ENCODE measurements around the gene HAGHL. TPM values are rescaled to one million over a fixed set of nuclear protein-coding genes. Genes with fewer than 3 reads are reported as not detected.

The HAGHL gene
- total RNA-seq = 5.1 and 6.3 TPM in 2 replicates

- DNase-seq = no peak
These were observed at the start of gene HAGHL, which contains the start of gene CCDC78 for GRCh38 chr16:726438-727290. Gene HAGHL (plus strand): TSS chr16:727106. CDS start chr16:727510, 404 bp downstream. Gene CCDC78 (minus strand): TSS chr16:726443. CDS start chr16:726367, 76 bp downstream.

- DNase-seq = no peak
These were observed 49.4 kb upstream of the HAGHL start for GRCh38 chr16:677316-678190.

GRCh38 chr16:678209-678857 is 48.6 kb upstream of the HAGHL start:
- no peak for DNase-seq

- peak; percentile 64 for DNase-seq
These were observed 47.8 kb upstream of the HAGHL start for GRCh38 chr16:678858-679813.

- peak; percentile 87 for DNase-seq
These were observed 46.9 kb upstream of the HAGHL start, which contains the start of gene STUB1 for GRCh38 chr16:679814-680624. Gene STUB1 (plus strand): TSS chr16:680410. CDS start chr16:680526, 116 bp downstream.

GRCh38 chr16:680625-680945 is 46.3 kb upstream of the HAGHL start:
- DNase-seq = no peak

GRCh38 chr16:680967-681745 is 45.8 kb upstream of the HAGHL start:
- peak; percentile 55 for DNase-seq

- no peak for DNase-seq
These were observed 45.0 kb upstream of the HAGHL start for GRCh38 chr16:681746-682427.

GRCh38 chr16:682493-683395 is 44.2 kb upstream of the HAGHL start:
- DNase-seq = no peak

- DNase-seq = no peak
These were observed 43.4 kb upstream of the HAGHL start for GRCh38 chr16:683396-684070.

- peak; percentile 93 for DNase-seq
These were observed 42.7 kb upstream of the HAGHL start, which contains the start of gene JMJD8 for GRCh38 chr16:684071-684794. Gene JMJD8 (minus strand): TSS chr16:684334. CDS start chr16:684319, 15 bp downstream.

- no peak for DNase-seq
These were observed 41.8 kb upstream of the HAGHL start for GRCh38 chr16:684961-685696.

- DNase-seq = peak; percentile 76
These were observed 40.9 kb upstream of the HAGHL start for GRCh38 chr16:685967-686366.

- DNase-seq = no peak
These were observed 40.2 kb upstream of the HAGHL start for GRCh38 chr16:686459-687260.

GRCh38 chr16:687499-687898 is 39.4 kb upstream of the HAGHL start:
- no peak for DNase-seq
